GM04503 (cell line): ENCODE results near the gene ARHGAP27.

Experiments used
- DNase-seq: peaks from one replicate; pipeline ENCODE4 v3.0.0-alpha.2; 2012; ENCODE audit warnings: low read depth

ARHGAP27 gene

GRCh38 chr17:45384789-45385262 is 47.8 kb downstream of the ARHGAP27 start:
- no peak for DNase-seq

DNA sequence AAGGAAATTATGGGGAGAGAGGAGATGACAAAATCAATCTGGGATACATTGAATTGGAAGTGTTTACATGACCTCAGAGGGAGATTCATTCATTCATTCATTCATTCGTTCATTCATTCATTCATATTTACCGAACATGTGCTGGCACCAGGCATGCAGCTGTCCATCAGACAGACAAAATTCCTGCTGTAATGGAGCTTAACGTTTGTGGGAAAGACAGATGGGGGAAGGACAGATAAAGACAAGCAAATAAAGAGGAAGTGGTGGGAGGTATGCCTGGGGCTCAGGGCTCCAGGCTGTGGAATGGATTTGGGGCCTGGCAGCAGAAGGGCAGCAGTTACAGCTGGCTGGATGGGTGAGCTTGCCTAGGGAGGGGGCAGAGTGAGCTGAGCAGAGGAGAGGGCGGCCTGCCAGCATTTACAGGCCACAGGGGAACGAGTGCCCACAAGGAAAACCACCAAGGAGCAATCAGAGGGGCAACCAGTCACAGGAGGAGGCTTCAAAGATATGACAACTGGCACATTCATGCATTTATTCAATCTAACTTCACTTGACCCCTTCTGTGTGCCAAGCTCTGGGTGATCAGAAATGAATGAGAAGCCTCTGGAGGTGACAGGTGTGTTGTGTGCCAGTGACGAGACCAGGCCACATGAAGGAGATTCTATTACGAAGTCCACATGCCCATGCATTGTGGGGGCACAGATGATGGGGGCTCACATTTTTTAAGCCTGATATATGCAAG is 48.5 kb downstream of the ARHGAP27 start:
- DNase-seq = no peak

GRCh38 chr17:45383003-45383402 is 49.7 kb downstream of the ARHGAP27 start:
- no peak for DNase-seq

GRCh38 chr17:45382226-45382625 is 50.4 kb downstream of the ARHGAP27 start:
- DNase-seq = no peak

DNA sequence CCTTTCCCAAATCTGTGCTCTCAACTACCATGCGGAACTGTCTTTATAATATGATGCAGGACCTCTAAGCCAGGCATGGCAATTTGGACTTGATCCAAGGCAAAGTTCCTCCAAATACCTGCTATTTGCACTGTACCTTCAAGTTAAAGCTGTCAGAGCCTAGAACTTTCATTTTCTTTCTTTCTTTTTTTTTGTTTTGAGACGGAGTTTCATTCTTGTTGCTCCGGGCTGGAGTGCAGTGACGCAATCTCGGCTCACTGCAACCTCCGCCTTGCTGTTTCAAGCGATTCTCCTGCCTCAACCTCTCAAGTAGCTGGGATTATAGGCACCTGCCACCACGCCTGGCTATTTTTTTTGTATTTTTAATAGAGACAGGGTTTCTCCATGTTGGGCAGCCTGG is 51.7 kb downstream of the ARHGAP27 start:
- no peak for DNase-seq

- no peak for DNase-seq
These were observed 52.5 kb downstream of the ARHGAP27 start for GRCh38 chr17:45380046-45380765.

- no peak for DNase-seq
These were observed 55.3 kb downstream of the ARHGAP27 start for GRCh38 chr17:45377401-45377800.

- no peak for DNase-seq
These were observed 56.3 kb downstream of the ARHGAP27 start for GRCh38 chr17:45376171-45377005.

GRCh38 chr17:45374501-45374900 is 58.2 kb downstream of the ARHGAP27 start:
- no peak for DNase-seq

GRCh38 chr17:45372325-45372869 is 60.3 kb downstream of the ARHGAP27 start:
- DNase-seq = no peak

DNA sequence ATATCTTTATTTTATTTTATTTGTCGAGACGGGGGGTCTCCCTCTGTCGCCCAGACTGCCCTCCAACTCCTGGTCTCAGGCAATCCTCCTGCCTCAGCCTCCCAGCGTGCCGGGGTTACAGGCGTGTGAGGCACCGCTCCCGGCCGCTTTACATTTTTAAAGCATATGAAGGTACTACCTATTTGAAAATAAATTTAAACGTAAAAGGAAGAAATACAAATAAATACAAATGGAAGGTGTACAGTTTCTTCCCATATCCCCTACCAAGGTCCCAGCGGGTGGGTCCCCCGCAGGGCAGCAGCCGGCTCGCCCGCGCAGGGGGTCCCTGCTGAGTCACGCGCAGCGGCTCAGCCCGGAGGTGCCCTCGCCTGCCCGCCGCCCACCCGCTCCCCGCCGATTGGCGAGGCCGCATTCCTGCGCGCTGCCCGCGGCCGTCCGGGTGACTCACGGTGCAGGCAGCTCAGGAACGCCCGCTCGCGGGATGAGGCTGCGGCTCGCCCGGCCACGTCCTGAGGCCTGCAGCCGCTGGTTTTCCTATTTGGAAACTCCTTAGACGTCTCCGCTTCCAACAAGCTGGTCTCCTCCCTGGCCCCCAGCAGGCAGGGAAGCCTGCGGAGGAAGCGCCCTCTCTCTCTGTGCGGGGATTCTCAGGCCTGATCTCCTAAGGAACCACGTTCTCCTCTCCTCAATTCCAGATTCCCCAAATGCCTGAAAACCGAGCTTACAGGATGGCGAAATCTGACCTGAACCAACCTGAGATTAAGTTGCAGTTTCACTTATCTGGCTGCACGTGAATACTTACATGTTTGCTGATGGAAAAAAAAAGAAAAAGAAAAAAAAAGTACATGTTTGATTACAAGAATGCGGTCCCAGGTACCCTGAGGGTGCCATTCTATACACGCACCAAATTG is 61.0 kb downstream of the ARHGAP27 start:
- DNase-seq = peak; percentile 86

DNA sequence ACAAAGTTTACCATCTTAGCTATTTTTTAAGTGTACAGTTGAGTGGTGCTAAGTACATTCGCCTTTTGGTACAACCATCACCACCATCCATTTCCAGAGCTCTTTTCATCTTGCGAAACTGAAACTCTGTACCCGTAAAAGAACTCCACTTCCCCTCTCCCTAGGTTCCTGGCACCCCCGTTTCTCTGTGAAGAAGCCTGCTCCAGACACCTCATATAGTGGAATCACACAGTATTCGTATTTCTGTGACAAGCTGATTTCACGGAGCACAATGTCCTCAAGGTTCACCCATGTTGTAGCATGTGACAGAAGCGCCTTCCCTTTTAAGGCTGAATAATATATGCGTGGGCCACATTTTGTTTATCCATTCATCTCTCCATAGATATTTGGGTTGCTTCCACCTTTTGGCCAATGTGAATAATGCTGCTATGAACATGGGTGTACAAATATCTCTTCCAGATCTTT is 61.7 kb downstream of the ARHGAP27 start:
- no peak for DNase-seq

DNA sequence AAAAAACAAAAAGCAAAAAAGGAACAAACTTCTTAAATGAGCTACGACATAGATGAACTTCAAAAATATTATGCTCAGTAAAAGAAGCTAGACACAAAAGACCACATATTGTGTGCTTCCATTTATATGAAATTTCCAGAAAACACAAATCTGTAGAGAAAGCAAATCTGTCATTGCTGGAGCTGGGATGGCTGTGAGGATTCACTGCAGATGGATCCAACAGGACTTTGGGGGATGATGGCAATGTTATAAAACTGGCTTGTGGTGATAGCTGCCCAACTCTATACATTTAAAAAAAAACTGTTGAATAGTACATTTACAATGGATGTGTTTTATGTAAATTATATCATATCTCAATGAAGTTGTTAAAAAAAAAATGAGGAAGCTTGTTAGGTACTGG is 63.2 kb downstream of the ARHGAP27 start:
- DNase-seq = no peak

DNA sequence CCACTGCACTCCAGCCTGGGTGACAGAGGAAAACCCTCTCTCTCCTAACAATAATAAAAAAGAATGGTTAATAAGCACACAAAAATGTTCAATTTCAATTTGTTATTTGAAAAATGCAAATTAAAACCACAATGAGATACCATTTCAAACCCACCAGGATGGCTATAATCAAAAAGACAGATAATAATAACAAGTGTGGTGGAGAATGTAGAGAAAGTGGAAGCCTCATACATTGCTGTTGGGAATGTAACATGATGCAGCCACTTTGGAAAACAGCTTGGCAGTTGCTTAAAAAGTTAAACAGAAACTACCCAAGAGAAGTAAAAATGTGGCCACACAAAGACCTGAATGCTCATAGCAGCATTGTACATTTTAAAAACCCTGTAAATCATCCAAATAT is 64.0 kb downstream of the ARHGAP27 start:
- peak; percentile 81 for DNase-seq

DNA sequence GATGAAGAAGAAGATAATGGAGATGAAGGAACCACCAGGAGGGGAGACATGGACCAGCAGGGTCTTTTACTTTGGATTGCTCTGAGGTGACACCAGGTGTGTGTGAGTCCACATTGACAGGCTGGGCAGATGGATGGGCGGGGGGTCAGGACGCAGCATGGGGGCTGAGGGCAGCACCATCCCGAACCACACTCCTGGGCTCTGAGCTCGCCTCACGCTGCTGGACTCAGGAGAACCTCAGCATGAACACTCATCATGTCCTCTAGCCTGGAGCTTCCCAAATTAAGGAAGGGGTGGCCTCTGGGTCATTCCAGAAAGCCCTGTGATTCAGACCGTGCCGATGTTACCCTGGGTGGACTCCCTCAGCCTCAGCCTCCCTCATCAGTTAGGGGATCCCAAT is 65.5 kb downstream of the ARHGAP27 start:
- DNase-seq = no peak

GRCh38 chr17:45366691-45367090 is 66.0 kb downstream of the ARHGAP27 start:
- DNase-seq = no peak

DNA sequence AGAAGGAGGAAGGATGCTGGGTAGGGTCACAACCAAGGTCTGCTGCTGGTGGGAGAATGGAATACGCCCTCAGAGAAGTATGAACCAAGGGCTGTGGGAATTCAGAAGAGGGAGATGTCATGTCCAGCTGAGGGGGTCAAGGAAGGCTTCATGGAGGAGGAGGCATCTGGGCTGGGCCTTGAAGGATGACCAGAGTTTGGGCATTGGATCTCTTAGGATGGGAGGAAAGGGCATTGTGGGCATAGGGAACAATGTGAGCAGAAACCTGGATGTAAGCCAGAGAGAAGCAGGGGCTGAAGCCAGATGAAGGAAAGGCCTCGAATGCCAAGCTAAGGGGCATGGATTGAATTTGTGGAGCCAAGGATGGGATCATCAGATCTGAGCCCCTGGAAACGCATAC is 66.6 kb downstream of the ARHGAP27 start:
- no peak for DNase-seq

DNA sequence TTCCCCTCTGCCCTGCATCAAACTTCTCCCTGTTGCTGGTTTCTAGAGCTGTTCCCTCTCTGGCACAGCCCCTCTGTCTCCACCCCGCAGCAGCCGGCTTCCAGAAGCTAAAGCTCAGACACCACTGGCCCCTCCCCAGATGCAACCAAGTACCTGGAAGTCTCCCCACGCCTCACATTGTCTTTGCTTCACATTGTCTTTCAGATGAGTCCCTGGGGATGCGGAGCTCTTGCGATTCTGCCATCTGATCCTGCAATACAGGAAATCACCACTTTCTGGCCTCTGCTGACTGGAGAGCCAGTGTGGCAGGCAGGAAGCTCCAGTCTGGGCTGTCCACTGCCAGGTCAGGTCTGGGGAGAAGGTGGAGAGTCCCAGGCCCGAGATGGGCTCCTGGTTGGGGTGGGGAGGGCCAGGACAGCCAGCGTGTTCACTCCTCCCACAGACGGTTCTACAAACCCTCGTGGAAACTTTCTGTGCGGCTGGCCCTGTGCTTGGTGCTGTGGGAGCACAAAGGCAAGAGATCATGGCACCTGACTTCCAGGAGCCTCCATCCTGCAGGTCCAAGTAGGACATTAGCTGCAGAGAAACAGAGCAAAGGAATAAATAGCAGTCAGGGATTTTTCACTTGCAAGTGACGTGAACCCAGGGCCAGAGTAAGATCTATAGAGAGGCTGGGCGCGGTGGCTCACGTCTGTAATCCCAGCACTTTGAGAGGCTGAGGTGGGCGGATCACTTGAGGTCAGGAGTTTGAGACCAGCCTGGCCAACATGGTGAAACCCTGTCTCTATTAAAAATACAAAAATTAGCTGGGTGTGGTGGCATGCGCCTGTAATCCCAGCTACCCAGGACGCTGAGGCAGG is 67.9 kb downstream of the ARHGAP27 start:
- no peak for DNase-seq

GRCh38 chr17:45363498-45363897 is 69.2 kb downstream of the ARHGAP27 start:
- no peak for DNase-seq

- no peak for DNase-seq
These were observed 70.7 kb downstream of the ARHGAP27 start for GRCh38 chr17:45361976-45362375.
